KOPT-K1 (cell line): ENCODE results near the gene APOBEC3C.
"Not testable (repeated sequence)": the region's sequence is repeated elsewhere in the genome, so short reads cannot be mapped to it uniquely, and the experiment has no call there.

Experiments used
- H3K27ac ChIP-seq: fragments of 200-600 bp; sonication (generic); 2 replicates; pipeline ENCODE4 v1.5.1; 2016; ENCODE audit warnings: antibody characterized with exemption, mild to moderate bottlenecking, low read depth, low read length; ENCODE audit not compliant: poor library complexity, severe bottlenecking
- H3K36me3 ChIP-seq: fragments of 200-600 bp; sonication (generic); 2 replicates; pipeline ENCODE4 v1.5.1; 2017; ENCODE audit warnings: antibody characterized with exemption, mild to moderate bottlenecking, low read length, moderate library complexity; ENCODE audit not compliant: insufficient read depth
- H3K9me3 ChIP-seq: fragments of 200-600 bp; sonication (generic); 2 replicates; pipeline ENCODE4 v1.5.1; 2017; ENCODE audit warnings: antibody characterized with exemption, low read length, mild to moderate bottlenecking; ENCODE audit not compliant: insufficient read depth, poor library complexity, severe bottlenecking

APOBEC3C gene

DNA sequence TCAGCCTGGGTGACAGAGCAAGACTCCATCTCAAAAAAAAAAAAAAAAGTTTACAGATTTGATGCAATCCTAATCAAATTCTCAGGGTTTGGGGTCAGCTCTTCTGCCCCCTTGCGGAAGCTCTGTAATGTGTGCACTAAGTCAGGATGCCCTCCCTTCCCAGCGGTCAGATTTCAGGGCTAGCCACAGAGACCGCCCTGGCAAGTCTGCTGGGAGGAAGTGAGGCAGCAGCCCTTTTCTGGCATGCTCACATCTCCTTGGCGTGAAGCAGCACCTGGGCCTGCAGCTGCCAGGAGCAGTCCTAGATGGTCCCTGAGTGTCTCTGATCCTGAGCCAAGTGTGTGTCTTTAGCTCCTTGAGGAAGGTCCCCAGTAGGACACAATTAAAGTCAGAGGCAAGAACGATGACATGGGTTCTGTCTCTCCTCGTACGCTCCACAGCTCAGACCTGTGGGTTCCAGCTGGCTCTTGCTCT is 10.9 kb upstream of the APOBEC3C start:
- Histone ChIP-seq H3K36me3 (no peaks in the 10 kb centered on the region), H3K27ac (no peak overlapping the region), H3K9me3 (peaks cover 14% of the 10 kb centered on the region)

DNA sequence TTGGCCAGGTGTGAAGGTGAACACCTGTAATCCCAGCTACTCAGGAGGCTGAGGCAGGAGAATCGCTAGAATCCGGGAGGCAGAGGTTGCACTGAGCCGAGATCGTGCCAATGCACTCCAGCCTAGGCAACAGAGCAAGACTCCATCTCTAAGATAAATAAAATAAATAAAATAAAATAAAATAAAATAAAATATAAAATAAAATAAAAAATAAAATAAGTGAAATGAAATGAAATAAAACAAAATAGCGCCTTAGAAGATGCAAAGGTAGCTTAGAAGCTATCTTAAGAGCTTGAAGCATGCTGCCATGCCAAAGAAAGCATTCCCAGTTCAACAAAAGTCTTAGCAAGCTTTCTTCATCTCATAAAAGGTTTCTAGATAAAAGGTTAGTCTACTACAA is 6.9 kb upstream of the APOBEC3C start:
- Histone ChIP-seq H3K36me3 (no peaks in the 10 kb centered on the region), H3K9me3 (no peaks in the 10 kb centered on the region), H3K27ac (no peak overlapping the region)

DNA sequence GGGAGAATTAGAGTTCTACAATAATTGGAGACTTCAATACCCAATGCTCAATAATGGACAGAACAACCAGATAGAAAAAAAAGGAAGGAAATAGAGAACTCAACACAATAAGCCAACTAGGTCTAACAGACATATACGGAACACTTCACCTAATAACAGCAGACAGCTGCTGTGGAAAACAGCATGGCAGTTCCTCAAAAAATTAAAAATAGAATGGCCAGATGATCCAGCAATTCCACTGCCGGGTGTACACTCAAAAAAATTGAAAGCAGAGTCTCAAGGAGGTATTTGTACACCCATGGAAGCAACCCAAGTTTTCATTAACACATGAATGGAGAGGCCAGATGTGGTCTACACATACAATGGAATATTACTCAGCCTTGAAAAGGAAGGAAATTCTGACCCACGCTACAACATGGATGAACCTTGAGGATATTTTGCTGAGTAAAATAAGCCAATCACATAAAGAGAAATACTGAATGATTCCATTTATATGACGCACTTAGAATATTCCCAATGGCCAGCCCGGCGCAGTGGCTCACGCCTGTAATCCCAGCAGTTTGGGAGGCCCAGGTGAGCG is 5.7 kb upstream of the APOBEC3C start:
- H3K9me3 ChIP-seq, H3K36me3 ChIP-seq, H3K27ac ChIP-seq: not testable (repeated sequence)

DNA sequence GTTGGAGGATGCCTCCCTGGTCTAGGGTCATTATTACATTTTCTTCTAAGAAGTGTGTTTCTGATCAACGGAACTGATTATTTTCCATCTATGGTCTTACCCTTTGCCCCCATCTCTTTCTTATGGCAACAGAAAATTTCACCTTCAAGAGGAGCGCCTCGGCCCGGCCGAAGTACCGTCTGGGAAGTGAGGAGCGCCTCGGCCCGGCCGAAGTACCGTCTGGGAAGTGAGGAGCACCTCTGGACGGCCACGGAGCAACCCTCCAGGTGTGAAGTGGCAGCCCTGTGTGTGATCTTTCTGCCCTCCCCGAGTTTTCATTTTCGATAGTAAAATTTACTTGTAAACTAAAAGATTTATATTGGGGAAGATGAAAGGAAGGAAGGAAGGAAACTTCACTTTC is 3.1 kb upstream of the APOBEC3C start:
- H3K36me3 ChIP-seq: no peaks in the 10 kb centered on the region
- no peak overlapping the region for H3K27ac ChIP-seq
- no peaks in the 10 kb centered on the region for H3K9me3 ChIP-seq

DNA sequence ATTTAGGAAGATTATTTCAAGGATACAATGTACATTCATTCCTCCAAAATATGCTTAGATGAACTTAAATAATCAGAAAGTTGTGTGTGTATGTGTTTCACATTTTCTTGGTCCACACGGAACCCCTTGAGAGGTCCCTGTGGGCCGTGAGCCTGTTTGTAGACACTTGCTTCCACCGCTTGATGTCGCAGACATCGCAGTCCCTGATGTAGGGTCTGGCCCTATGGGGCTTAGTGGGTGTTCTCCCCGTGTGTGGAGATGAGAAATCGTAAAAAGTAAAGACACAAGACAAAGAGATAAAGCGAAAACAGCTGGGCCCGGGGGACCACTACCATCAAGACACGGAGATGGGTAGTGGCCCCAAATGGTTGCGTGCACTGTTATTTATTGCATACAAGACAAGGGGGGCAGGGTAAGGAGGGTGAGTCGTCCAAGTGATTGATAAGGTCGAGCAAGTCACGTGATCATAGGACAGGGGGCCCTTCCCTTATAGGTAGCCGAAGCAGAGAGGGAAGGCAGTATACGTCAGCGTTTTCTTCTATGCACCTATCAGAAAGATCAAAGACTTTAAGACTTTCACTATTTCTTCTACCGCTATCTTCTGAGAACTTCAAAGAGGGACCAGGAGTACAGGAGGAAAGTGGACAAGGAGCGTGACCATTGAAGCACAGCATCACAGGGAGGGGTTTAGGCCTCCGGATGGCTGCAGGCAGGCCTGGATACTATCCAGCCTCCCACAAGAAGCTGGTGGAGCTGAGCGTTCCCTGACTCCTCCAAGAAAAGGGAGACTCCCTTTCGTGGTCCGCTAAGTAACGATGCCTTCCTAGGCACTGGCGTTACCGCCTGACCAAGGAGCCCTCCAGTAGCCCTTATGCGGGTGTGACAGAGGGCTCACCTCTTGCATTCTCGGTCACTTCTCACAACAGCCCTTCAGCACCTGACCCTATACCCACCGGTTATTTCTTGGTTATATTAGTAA is 1.2 kb upstream of the APOBEC3C start:
- Histone ChIP-seq H3K27ac (no peak overlapping the region), H3K36me3 (peaks cover 9% of the 10 kb centered on the region; the same call in 1 of the 2 replicates), H3K9me3 (no peaks in the 10 kb centered on the region)

DNA sequence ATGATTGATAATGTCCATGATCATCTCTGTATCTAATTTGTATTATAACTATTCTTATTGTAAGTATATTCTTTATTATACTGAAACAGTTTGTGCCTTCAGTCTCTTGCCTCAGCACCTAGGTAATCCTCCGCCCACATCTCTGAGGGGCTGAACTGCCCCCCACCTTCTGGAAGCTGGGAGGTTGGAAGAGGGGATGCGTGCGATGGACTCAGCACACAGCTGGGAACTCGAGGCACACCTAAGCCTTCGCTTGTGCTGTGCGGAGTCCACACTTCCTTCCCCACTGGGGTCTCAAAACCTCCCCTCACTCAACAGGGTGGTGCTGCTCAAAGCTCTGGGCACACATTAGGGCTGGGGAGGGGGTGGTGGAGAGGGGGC is 506 bp upstream of the APOBEC3C start:
- Histone ChIP-seq H3K36me3 (peaks cover 16% of the 10 kb centered on the region), H3K27ac (peak overlapping the region; percentile 84)
- not testable (repeated sequence) for H3K9me3 ChIP-seq

DNA sequence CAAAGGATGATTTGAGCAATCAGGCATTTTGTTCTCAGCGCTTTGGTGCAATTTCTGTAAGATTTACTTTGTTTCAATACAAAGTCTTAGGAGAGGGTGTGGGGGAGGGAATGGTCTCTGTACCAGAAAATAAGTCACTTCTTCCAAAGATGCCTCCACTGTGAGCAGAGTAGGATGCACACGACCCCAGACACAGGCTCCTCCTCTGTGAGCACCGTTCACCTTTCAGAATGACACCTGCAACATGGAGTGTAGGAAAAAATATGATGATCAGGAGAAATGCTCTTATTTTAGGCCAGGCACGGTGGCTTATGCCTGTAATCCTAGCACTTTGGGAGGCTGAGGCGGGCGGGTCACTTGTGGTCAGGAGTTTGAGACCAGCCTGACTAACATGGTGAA is 665 bp downstream of the APOBEC3C start:
- not testable (repeated sequence) for H3K9me3 ChIP-seq
- Histone ChIP-seq H3K27ac (peak overlapping the region; percentile 84), H3K36me3 (peaks cover 23% of the 10 kb centered on the region)

DNA sequence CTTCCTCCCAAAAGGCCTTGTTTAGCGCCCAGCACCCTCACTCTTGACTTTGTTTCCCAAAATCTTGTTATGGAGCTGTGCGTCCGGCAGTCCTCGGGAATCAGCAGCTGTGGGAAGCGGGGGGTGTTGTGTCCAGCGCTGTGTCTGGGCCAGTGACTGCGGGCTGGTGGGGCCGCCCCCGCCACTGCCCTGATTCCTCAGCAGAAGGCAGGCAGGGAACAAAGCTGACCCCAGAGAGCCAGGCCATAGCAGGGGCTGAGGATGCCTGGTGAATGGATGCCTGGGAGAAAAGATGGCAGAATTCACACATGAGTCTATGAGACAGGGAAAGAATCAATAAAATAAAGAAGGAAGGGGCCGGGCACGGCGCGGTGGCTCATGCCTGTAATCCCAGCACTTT is 2.5 kb downstream of the APOBEC3C start:
- peaks cover 23% of the 10 kb centered on the region for H3K36me3 ChIP-seq
- no peak overlapping the region for H3K27ac ChIP-seq
- no peaks in the 10 kb centered on the region for H3K9me3 ChIP-seq

DNA sequence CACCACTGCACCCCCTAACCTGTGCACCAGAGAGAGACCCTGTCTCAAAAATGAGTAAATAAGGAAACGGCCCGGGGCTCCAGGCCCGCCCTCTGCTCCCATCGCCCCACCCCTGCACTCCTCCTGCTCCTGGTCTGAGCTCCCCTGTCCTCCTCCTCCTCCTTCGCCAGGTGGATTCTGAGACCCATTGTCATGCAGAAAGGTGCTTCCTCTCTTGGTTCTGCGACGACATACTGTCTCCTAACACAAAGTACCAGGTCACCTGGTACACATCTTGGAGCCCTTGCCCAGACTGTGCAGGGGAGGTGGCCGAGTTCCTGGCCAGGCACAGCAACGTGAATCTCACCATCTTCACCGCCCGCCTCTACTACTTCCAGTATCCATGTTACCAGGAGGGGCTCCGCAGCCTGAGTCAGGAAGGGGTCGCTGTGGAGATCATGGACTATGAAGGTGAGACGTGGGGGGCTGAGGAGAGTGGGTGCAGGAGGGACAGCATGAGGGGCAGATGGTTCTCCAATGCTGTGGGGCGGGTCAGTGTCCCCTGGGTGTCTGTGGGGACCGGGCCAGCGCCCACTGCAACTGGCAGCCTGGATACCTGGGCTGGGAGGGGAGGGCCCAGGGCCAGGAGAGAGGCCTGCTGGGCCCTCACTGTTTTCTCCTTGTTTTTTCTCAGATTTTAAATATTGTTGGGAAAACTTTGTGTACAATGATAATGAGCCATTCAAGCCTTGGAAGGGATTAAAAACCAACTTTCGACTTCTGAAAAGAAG is 3.7 kb downstream of the APOBEC3C start:
- Histone ChIP-seq H3K36me3 (peaks cover 23% of the 10 kb centered on the region), H3K27ac (no peak overlapping the region), H3K9me3 (no peaks in the 10 kb centered on the region)

DNA sequence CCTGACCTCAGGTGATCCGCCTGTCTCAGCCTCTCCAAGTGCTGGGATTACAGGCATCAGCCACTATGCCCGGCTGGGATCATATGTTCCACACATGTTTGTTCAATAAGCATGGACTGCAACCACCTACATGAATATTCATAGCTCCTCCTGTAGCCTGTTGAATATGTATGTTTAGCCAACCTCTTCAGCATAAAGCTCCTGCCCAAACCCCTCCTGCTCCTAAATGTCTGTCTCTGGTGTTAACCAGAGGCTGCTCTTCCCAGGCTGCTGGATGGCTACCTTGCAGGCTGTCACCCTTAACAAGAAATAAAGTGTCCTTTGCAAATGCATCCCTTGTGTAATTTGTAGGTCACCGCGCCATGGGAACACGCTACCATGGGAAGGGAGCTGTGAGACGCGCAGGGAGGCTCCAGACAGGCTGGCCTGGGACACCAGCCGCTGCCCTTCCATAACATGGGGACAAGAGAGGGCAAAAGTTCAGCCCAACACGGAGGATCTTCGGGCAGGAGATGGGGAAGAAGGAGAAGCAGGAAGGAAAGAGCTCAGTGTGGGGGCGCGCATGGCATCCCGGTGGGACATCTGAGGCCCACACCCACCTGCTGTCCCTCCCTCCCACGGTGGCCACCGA is 6.1 kb downstream of the APOBEC3C start:
- Histone ChIP-seq H3K27ac (peak overlapping the region; percentile 93), H3K36me3 (peaks cover 39% of the 10 kb centered on the region)
- not testable (repeated sequence) for H3K9me3 ChIP-seq

DNA sequence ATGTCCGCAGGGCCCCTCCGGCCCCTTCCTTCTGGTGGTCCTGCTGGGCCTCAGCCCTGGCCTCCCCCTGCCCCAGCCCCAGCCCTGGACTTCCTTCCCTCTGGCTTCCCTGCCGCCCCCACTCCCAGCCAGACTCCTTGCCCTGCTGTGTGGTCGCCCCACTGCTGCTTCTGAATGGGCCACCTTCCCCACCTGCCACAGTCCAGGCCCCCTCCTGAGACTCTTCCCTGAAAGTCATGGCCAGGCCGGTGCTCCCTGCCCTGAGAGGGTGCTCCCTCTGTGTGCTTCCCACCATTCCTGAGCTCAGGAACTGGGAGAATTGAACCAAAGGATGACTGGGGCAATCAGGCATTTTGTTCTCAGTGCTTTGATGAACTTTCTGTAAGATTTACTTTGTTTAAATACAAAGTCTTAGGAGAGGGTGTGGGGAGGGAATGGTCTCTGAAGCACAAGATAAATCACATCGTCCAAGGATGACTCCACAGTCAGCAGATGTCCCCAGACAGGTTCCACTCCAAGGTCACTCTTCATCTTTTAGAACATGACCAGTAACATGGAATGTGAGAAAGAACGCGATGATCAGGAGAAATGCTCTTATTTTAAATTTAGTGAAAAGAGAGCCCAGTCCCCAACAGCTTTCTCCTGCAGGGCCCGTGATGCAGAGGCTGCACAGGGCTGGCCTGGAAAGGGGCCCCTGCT is 7.6 kb downstream of the APOBEC3C start:
- peak overlapping the region; percentile 93 for H3K27ac ChIP-seq
- peaks cover 43% of the 10 kb centered on the region for H3K36me3 ChIP-seq
- no peaks in the 10 kb centered on the region for H3K9me3 ChIP-seq

DNA sequence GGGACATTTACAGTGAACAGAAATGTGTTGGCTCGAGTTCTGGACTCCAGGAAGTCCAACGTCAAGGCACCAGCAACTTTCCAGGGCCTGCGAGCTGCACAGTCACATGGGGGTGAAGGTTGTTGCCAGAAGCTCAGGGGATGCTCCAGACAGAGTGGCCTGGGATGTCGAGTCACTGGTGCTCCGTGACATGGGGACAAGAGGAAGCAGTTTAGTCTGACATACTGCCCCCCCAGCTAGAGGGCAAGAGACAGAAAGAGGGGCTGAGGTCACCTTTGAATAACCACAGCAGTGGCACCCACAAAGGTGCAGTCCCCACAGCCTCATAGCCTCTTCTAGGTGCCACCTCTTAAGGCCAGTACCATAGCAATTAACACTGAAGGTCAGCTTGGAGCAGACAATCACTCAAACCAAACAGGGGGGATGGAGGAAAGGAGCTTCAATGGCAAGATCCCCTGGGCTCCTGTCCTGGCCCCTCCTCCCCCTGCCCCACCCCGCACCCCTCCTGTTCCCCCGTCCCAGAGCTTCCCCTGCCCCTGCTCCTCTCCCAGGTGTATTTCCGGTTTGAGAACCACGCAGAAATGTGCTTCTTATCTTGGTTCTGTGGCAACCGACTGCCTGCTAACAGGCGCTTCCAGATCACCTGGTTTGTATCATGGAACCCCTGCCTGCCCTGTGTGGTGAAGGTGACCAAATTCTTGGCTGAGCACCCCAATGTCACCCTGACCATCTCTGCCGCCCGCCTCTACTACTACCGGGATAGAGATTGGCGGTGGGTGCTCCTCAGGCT is 10.7 kb downstream of the APOBEC3C start:
- H3K9me3 ChIP-seq: no peaks in the 10 kb centered on the region
- H3K36me3 ChIP-seq: peaks cover 30% of the 10 kb centered on the region
- H3K27ac ChIP-seq: peak overlapping the region; percentile 63

DNA sequence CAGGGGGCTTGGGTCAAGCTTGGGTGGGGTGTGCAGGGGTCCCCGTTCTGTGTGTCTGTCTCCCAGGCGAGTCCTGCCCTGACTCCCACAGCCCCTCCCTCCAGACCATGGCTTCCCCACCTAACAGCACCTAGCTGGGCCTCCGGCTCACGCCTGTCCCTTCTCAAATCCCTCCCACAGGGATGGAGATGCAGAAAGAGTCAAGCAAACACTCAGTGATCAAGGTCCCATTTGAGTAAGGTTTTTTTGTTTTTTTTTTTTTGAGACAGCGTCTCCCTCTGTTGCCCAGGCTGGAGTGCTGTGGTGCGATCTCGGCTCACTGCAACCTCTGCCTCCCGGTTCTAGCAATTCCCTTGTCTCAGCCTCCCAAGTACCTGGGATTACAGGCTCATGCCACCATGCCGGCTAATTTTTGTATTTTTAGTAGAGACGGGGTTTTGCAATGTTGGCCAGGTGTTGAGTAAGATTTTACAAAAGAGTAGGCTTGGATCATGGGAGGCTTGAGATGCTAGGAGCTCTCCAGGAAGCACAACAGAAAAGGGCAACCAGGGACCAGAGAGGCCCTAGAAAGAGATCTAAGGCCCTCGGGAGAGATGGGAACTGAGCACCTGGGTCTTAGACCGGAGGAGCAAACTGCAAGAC is 12.6 kb downstream of the APOBEC3C start:
- H3K36me3 ChIP-seq: peaks cover 30% of the 10 kb centered on the region
- H3K27ac ChIP-seq: peak overlapping the region; percentile 63

More for the DNA sequence above, 12.6 kb downstream of the APOBEC3C start:
- no peaks in the 10 kb centered on the region for H3K9me3 ChIP-seq
